Measurements from ENCODE around the gene REXO2. TPM values are rescaled to one million over a fixed set of nuclear protein-coding genes. Genes with fewer than 3 reads are reported as not detected.
A peak's percentile ranks its signal among the peaks of the same experiment; 100 is the strongest.

Gene REXO2
- total and polyA plus RNA-seq, 2 of the 13 experiments (the other 11 are each of a cell fraction or from before 2014, with no cell fraction given), result 95.6 to 104 TPM

DNA sequence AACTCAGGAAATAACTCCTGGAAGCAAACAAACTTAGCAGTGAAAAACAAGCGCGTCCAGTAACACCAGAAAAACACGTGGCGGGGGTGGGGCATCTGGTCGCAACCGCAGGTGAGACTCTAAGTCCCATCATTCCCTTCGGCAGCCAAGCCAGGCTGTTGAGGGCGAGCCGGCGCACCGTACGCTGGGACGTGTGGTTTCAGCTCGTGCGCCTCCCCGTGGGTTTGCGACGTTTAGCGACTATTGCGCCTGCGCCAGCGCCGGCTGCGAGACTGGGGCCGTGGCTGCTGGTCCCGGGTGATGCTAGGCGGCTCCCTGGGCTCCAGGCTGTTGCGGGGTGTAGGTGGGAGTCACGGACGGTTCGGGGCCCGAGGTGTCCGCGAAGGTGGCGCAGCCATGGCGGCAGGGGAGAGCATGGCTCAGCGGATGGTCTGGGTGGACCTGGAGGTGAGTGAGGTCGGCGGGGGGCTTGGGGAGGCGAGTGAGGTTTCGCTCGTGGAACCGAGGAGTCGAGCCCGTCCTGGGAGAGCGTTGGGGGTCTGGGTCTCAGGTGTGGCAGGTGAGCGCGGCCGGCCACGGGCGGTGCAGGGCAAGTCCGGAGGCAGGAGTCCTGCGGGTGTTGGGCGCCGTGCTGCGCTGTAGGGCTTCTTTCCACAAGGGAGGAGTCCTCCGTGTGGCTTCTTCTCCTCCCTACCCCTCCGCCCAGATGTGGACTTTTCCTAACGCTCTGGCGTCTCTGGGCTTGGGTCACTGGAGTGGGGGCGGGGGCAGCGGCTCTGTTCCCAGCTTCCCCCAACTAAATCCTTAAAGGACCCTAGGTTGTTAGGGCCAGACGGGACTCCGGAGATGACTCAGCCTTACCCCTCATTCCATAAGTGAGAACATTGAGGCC lies at the start of gene REXO2 (continued):
- no peak for TF ChIP-seq HOXA7 (CRISPR knock-in tag; IDR thresholded peaks at IDR 0.05)
- TF ChIP-seq, protein P1, sequence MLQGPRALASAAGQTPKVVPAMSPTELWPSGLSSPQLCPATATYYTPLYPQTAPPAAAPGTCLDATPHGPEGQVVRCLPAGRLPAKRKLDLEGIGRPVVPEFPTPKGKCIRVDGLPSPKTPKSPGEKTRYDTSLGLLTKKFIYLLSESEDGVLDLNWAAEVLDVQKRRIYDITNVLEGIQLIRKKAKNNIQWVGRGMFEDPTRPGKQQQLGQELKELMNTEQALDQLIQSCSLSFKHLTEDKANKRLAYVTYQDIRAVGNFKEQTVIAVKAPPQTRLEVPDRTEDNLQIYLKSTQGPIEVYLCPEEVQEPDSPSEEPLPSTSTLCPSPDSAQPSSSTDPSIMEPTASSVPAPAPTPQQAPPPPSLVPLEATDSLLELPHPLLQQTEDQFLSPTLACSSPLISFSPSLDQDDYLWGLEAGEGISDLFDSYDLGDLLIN (CRISPR knock-in tag; IDR thresholded peaks at IDR 0.05; ENCODE audit: borderline replicate concordance), result no peak
- no peak for TF ChIP-seq SETDB1 (CRISPR knock-in tag; IDR thresholded peaks at IDR 0.05; ENCODE audit: borderline replicate concordance)
- TF ChIP-seq, protein P2, sequence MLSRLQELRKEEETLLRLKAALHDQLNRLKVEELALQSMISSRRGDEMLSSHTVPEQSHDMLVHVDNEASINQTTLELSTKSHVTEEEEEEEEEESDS (CRISPR knock-in tag; IDR thresholded peaks at IDR 0.05; ENCODE audit: borderline replicate concordance), result no peak
- 0 out of 2 replicates have a peak, but pooled peaks have one; percentile 59 for TF ChIP-seq CHCHD3 (CRISPR knock-in tag; IDR thresholded peaks at IDR 0.05)
- TF ChIP-seq CC2D1A (CRISPR knock-in tag; IDR thresholded peaks at IDR 0.05), result no peak
- TF ChIP-seq ZNF75D (CRISPR knock-in tag; IDR thresholded peaks at IDR 0.05; ENCODE audit: borderline replicate concordance), result no peak
- TF ChIP-seq ETV6 (CRISPR knock-in tag; conservative IDR thresholded peaks at IDR 0.05), result no peak
- no peak for TF ChIP-seq ZNF136 (CRISPR knock-in tag; IDR thresholded peaks at IDR 0.05; ENCODE audit: low read depth)
- no peak for TF ChIP-seq U2AF1 (optimal IDR thresholded peaks at IDR 0.05; ENCODE audit: low read depth, low read length)
- TF ChIP-seq, protein P3, sequence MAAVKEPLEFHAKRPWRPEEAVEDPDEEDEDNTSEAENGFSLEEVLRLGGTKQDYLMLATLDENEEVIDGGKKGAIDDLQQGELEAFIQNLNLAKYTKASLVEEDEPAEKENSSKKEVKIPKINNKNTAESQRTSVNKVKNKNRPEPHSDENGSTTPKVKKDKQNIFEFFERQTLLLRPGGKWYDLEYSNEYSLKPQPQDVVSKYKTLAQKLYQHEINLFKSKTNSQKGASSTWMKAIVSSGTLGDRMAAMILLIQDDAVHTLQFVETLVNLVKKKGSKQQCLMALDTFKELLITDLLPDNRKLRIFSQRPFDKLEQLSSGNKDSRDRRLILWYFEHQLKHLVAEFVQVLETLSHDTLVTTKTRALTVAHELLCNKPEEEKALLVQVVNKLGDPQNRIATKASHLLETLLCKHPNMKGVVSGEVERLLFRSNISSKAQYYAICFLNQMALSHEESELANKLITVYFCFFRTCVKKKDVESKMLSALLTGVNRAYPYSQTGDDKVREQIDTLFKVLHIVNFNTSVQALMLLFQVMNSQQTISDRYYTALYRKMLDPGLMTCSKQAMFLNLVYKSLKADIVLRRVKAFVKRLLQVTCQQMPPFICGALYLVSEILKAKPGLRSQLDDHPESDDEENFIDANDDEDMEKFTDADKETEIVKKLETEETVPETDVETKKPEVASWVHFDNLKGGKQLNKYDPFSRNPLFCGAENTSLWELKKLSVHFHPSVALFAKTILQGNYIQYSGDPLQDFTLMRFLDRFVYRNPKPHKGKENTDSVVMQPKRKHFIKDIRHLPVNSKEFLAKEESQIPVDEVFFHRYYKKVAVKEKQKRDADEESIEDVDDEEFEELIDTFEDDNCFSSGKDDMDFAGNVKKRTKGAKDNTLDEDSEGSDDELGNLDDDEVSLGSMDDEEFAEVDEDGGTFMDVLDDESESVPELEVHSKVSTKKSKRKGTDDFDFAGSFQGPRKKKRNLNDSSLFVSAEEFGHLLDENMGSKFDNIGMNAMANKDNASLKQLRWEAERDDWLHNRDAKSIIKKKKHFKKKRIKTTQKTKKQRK (IDR thresholded peaks at IDR 0.05; ENCODE audit: low read length), result no peak
- TF ChIP-seq MTF2 (CRISPR knock-in tag; IDR thresholded peaks at IDR 0.05; ENCODE audit: borderline replicate concordance), result peak; percentile 56; the same call in 1 of the 2 replicates
- no peak for TF ChIP-seq PCBP2 (optimal IDR thresholded peaks at IDR 0.05; ENCODE audit: low read depth, low read length, poor library complexity, severe bottlenecking)
- peak; percentile 87 for TF ChIP-seq ZNF501 (CRISPR knock-in tag; IDR thresholded peaks at IDR 0.05)
- no peak for TF ChIP-seq ZNF562 (CRISPR knock-in tag; IDR thresholded peaks at IDR 0.05; ENCODE audit: borderline replicate concordance)
- TF ChIP-seq, protein P4, sequence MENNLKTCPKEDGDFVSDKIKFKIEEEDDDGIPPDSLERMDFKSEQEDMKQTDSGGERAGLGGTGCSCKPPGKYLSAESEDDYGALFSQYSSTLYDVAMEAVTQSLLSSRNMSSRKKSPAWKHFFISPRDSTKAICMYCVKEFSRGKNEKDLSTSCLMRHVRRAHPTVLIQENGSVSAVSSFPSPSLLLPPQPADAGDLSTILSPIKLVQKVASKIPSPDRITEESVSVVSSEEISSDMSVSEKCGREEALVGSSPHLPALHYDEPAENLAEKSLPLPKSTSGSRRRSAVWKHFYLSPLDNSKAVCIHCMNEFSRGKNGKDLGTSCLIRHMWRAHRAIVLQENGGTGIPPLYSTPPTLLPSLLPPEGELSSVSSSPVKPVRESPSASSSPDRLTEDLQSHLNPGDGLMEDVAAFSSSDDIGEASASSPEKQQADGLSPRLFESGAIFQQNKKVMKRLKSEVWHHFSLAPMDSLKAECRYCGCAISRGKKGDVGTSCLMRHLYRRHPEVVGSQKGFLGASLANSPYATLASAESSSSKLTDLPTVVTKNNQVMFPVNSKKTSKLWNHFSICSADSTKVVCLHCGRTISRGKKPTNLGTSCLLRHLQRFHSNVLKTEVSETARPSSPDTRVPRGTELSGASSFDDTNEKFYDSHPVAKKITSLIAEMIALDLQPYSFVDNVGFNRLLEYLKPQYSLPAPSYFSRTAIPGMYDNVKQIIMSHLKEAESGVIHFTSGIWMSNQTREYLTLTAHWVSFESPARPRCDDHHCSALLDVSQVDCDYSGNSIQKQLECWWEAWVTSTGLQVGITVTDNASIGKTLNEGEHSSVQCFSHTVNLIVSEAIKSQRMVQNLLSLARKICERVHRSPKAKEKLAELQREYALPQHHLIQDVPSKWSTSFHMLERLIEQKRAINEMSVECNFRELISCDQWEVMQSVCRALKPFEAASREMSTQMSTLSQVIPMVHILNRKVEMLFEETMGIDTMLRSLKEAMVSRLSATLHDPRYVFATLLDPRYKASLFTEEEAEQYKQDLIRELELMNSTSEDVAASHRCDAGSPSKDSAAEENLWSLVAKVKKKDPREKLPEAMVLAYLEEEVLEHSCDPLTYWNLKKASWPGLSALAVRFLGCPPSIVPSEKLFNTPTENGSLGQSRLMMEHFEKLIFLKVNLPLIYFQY (CRISPR knock-in tag; IDR thresholded peaks at IDR 0.05; ENCODE audit: borderline replicate concordance), result no peak
- peak; percentile 97 for TF ChIP-seq MXI1 (IDR thresholded peaks at IDR 0.05; ENCODE audit: borderline replicate concordance, low read depth, low read length)
- no peak for TF ChIP-seq NCOR1 (IDR thresholded peaks at IDR 0.05; ENCODE audit: borderline replicate concordance, low read length)
- no peak for TF ChIP-seq JARID2 (CRISPR knock-in tag; IDR thresholded peaks at IDR 0.05; ENCODE audit: insufficient replicate concordance)
- TF ChIP-seq ESRRA (CRISPR knock-in tag; IDR thresholded peaks at IDR 0.05; ENCODE audit: low read depth), result no peak; the same call in 1 of the 2 replicates

All from HepG2 (cell line).